ENCODE measurements around the gene LCTL.

- TF ChIP-seq CTCF (IDR thresholded peaks at IDR 0.05): no peak
- TF ChIP-seq POLR2A (IDR thresholded peaks at IDR 0.05): no peak
Observed at GRCh38 chr15:66563566-66564110, 2.2 kb downstream of the LCTL start.

All from vagina (tissue), 2 donors.